CD1c-positive myeloid dendritic cell (primary cell): ENCODE measurements around the gene RINT1.

Experiments used
- DNase-seq: peaks from one replicate; pipeline ENCODE4 v3.0.0-alpha.2; 2016; ENCODE audit errors: extremely low spot score

The RINT1 gene

DNA sequence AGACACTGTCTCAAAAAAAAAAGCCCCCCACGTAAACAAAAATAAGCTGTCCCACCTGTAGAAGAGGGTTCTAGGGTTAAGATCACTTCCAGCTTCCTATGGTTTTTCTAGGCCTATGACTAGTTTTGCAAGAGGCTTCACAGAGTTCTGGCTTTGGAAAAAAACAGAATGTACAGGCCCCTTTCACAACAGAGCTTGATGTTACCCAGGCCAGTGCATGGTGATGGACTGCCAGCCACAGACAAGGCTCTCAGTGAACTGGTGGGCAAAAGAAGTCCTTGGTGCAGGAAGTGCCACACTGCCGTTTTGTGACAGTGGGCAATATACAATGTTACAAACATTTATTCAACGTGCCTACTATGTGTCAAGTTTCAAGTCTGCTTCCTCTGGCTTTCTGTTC is 67.5 kb downstream of the RINT1 start:
- no peak for DNase-seq

DNA sequence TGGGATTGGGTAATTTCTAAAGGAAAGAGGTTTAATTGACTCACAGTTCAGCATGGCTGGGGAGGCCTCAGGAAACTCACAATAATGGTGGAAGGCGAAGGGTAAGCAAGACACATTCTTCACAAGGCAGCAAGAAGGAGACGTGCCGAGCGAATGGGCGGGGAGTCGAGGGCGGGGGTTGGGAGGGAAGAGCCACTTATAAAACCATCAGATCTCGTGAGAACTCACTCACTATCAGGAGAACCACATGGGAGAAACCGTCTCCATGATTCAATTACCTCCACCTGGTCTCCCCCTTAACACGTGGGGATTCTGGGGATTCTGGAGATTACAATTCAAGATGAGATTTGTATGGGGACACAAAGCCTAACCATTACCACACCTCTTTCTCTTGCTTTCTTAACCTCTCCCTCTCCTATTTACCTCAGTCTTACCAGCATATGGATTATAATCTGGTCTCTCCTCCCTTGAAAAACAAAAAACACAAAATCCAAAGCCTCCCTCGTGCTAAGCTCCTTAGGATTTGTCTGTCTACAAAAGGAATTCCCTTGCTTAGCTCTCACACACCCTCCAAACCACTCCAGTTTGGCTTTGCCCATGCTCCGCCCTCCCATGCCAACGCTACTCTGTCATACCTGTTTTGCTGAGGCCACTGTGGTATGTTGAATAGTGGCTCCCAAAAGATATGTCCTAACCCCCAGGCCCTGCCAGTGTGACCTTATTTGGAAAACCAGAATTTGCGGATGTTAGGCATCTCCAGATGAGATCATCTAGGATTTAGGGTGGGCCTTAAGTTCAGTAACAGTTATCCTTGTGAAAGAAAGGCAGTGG is 68.9 kb downstream of the RINT1 start:
- no peak for DNase-seq

DNA sequence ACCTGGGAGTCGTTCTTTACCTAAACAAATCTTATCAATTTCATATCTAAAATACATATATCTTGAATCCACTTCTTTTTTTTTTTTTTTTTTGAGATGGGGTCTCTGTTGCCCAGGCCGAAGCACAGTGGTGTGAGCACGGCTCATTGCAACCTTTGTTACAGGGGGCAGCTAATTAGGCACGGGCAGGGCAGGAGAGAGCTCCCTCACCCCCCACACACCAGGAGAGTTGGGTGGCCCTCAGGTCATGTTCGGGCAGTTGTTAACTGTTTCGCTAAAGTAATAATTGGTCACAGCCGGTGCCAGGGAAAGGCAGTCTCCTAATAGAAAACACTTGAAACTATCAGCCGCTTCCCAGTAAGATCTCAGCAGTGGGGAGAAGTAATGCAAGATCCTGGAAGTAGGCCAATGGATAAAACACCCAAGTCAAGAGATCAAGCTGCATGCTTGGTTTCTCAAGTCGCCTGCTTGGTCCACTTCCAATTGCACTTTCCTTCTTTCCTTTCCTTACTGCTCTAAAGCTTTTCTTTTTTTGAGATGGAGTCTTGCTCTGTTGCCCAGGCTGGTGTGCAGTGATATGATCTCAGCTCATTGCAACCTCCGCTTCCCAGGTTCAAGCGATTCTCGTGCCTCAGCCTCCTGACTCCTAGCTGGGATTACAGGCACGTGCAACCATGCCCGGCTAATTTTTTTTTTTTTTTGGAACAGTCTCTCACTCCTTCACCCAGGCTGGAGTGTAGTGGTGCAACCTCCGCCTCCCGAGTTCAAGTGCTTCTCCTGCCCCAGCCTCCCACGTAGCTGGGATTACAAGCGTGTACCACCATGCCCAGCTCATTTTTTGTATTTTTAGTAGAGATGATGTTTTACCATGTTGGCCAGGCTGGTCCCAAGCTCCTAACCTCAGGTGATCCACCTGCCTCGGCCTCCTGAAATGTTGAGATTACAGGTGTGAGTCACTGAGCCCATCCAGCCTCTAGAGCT is 70.6 kb downstream of the RINT1 start:
- DNase-seq, result no peak

DNA sequence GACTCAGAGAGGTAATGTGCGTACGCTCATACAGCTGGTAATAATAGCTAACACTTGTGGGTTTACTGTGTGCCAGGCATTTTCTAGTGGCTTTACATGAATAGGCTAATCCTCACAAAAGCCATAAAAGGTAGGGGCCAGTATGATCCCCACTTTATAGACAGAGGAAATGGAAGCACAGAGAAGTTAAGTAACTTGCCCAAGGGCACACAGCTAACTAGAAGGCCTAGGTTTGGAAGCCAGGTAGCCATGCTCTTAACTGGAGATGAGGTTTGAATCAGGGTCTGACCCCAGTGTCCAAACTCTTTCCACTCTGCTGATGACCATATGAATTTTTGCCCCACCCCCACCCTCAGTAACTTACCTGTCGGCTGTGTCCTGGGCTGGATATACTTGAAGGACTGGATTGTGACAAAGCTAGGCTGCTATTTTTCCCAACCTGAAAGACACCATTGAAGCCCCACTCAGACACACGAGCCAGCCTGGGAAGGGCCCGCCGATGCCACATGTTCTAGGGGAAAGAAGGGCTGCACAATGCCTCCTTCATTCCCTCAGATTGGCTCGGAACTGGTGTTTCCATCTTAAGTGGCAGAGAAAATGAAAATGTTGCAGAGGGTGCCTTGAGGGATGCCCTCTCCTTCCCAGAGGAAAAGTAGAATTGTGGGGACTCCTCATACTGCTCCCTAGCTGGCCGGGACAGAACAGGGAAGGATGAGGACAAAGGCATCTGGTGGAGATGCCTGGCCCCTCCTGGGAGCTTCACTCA is 78.3 kb downstream of the RINT1 start:
- DNase-seq, result no peak

DNA sequence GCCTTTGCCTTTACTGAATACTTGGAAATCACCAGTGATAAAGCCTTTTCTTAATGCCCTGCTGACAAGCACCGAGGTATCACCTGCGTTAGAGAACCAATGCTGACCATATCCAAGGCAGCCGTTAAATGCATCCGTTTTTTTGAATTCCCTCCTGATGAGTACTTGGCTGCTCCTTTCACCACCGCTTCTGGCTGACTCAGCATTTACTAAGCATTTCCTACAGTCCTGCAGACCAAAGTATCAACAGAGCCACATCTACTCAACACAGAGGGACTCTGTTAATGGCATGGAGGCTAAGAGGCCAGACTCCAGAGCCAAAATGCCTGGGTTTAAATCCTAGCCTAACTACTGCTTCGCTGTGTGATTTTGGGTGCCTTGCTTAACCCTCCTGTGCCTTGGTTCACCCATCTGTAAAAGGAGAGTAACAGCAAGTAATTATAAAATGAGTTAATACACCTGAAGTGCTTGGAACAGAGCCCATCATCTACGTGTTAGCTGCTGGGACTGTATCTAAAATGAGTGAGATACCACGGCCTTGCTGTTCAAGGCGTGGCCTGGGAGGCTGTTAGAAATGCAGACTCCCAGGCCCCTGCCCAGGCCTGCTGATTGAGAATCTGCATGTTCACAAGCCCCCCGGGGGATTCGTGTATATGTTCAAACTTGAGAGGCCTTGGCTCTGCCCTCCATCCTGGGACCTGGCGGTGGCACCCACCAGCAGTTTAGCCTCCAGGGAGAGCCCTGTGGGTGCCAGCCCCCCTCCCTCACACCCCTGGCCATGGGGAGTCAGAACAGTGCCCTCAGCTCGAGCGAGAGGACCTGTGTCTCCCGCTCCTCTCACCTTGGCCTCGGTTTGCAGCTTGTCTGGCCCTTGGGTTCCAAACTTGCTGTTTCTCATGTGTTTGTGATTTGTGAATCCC is 80.1 kb downstream of the RINT1 start:
- no peak for DNase-seq

DNA sequence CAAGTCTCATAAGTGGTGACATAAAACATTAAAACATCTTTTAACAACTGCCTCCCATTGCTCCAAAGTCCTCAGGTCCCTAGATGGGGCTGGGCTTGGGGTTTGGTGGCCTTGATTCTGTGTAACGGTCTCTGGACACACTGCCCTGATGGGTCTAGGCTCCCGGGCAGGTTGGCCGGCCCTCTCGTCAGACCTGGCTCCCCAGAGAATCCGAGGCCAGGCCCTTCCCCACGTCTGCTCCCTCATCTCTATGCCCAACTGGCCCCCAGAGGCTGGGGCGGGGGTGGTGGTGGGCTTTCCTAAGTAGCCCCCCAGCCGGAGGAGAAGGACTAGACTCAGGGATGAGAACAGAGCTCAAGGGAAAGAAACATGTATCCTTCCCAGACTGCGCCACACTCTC is 80.8 kb downstream of the RINT1 start:
- no peak for DNase-seq

DNA sequence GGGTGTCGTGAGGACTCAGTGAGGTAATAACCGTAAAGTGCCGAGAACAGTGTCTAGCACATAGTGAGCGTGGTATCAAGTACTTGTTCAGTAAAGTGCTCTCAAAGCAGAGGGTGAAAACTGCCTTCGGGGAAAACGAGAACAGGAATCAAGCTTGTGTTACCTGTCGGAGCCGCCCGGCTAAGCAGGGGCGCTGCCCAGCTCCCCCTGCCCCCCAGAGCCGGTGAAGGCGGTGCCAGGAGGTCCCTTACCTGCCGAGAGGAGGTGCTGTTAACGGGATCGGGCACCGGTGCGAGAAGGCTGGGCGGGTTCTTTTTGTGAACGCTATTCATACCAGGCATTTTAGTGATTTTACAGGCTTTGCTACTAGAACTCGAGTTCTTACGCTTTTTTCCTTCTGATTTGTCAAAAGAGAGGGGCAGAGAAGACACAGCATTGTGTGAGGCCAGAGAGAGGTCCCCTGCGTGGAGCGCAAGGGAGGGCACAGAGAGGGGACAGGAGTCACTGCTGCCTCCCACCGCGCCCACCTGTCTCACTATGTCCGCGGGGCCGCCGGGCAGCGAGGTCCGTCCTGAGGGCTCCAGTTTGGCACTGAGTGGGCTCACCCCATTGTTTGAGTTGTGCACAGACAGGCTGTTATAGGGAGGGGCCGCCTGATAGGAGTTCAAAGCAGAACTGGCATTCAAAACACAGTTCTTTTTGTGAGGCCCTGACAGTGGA is 81.8 kb downstream of the RINT1 start:
- no peak for DNase-seq

DNA sequence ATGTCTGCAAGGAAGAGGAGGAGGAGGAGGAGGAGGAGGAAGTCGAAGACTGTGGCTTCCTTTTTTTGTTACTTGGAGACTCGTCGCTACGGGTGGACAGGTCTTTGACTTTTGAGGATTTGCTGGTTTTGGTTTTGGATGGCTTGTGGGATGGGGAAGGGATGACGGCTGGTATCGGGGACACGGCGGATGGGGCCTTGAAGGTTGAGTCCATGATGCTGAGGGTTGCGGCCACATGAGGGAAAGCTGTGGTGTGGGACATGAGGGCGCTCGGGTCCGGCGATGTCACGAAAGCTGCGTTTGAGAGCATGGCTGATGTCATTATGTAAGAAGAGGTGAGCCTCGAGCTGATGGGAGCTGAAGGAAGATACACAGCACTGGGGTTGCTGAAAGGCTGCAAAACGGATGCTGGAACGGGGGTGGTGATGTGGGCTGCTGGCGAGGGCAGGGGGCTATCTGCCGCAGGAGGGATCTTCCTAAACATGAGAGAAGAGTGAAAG is 82.4 kb downstream of the RINT1 start:
- no peak for DNase-seq
